ENCODE measurements around the gene NOL3.

DNA sequence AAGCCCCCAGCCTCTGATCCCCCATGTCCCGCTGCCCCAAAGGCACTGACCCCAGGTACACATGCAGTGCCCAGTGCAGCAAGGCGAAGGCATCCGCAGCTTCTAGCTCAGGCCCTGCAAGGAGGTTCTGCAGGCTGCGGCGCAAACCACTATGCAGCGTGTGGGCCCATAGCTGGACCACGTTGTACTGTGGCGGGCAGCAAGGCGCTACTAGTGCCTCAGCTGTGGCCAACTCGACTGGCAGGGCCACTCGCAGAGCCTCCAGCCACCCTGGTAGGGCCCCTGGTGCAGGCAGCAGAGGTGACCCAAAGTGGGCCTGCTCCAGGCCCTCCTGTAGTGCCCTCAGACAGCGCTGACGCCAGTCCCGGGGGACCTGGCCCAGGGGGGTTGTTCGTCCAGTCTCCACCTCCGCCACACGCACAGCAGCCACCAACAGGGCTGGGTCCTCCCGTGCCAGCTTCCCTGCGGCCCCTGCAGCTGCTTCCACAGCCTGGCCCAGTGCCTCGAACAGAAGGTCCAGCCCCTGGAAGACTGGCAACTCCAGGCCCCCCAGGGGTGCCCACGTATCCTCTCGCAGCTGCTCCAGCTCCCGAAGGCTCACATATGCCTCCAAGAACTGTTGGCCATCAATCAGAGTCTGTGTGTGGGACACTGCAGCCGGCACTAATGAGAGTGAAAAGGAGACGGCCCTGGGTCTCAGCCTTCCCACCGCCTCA lies 17.0 kb downstream of the NOL3 start:
- TF ChIP-seq, protein P1, sequence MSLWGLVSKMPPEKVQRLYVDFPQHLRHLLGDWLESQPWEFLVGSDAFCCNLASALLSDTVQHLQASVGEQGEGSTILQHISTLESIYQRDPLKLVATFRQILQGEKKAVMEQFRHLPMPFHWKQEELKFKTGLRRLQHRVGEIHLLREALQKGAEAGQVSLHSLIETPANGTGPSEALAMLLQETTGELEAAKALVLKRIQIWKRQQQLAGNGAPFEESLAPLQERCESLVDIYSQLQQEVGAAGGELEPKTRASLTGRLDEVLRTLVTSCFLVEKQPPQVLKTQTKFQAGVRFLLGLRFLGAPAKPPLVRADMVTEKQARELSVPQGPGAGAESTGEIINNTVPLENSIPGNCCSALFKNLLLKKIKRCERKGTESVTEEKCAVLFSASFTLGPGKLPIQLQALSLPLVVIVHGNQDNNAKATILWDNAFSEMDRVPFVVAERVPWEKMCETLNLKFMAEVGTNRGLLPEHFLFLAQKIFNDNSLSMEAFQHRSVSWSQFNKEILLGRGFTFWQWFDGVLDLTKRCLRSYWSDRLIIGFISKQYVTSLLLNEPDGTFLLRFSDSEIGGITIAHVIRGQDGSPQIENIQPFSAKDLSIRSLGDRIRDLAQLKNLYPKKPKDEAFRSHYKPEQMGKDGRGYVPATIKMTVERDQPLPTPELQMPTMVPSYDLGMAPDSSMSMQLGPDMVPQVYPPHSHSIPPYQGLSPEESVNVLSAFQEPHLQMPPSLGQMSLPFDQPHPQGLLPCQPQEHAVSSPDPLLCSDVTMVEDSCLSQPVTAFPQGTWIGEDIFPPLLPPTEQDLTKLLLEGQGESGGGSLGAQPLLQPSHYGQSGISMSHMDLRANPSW (CRISPR knock-in tag; IDR thresholded peaks at IDR 0.05; ENCODE audit: borderline replicate concordance), result no peak
- TF ChIP-seq, protein P2, sequence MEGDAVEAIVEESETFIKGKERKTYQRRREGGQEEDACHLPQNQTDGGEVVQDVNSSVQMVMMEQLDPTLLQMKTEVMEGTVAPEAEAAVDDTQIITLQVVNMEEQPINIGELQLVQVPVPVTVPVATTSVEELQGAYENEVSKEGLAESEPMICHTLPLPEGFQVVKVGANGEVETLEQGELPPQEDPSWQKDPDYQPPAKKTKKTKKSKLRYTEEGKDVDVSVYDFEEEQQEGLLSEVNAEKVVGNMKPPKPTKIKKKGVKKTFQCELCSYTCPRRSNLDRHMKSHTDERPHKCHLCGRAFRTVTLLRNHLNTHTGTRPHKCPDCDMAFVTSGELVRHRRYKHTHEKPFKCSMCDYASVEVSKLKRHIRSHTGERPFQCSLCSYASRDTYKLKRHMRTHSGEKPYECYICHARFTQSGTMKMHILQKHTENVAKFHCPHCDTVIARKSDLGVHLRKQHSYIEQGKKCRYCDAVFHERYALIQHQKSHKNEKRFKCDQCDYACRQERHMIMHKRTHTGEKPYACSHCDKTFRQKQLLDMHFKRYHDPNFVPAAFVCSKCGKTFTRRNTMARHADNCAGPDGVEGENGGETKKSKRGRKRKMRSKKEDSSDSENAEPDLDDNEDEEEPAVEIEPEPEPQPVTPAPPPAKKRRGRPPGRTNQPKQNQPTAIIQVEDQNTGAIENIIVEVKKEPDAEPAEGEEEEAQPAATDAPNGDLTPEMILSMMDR (CRISPR knock-in tag; IDR thresholded peaks at IDR 0.05), result no peak
- TF ChIP-seq, protein P3, sequence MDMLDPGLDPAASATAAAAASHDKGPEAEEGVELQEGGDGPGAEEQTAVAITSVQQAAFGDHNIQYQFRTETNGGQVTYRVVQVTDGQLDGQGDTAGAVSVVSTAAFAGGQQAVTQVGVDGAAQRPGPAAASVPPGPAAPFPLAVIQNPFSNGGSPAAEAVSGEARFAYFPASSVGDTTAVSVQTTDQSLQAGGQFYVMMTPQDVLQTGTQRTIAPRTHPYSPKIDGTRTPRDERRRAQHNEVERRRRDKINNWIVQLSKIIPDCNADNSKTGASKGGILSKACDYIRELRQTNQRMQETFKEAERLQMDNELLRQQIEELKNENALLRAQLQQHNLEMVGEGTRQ (IDR thresholded peaks at IDR 0.05; ENCODE audit: low read depth, low read length), result no peak
- TF ChIP-seq, protein P3 (CRISPR knock-in tag; IDR thresholded peaks at IDR 0.05; ENCODE audit: borderline replicate concordance), result no peak
- no peak for TF ChIP-seq ZNF24 (IDR thresholded peaks at IDR 0.05)
- TF ChIP-seq, protein P4, sequence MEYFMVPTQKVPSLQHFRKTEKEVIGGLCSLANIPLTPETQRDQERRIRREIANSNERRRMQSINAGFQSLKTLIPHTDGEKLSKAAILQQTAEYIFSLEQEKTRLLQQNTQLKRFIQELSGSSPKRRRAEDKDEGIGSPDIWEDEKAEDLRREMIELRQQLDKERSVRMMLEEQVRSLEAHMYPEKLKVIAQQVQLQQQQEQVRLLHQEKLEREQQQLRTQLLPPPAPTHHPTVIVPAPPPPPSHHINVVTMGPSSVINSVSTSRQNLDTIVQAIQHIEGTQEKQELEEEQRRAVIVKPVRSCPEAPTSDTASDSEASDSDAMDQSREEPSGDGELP (IDR thresholded peaks at IDR 0.05; ENCODE audit: borderline replicate concordance, low read depth), result no peak
- TF ChIP-seq, protein P5, sequence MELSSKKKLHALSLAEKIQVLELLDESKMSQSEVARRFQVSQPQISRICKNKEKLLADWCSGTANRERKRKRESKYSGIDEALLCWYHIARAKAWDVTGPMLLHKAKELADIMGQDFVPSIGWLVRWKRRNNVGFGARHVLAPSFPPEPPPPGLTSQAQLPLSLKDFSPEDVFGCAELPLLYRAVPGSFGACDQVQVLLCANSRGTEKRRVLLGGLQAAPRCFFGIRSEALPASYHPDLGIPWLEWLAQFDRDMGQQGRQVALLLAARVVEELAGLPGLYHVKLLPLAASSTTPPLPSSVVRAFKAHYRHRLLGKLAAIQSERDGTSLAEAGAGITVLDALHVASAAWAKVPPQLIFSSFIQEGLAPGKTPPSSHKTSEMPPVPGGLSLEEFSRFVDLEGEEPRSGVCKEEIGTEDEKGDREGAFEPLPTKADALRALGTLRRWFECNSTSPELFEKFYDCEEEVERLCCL (CRISPR knock-in tag; IDR thresholded peaks at IDR 0.05; ENCODE audit: borderline replicate concordance), result no peak
- TF ChIP-seq ZNF292 (CRISPR knock-in tag; IDR thresholded peaks at IDR 0.05; ENCODE audit: borderline replicate concordance, low read depth), result no peak
- no peak for TF ChIP-seq POLR2G (IDR thresholded peaks at IDR 0.05; ENCODE audit: low read depth, low read length)
